Neural cell (in vitro differentiated cells): ENCODE measurements around the gene METTL3. TPM values are rescaled to one million over a fixed set of nuclear protein-coding genes. Genes with fewer than 3 reads are reported as not detected.

Experiments
- H2AFZ ChIP-seq: fragments of 200-600, 300-800 bp; sonication (generic), shearing (Covaris generic); 2 replicates; pipeline ENCODE4 v1.6.0; 2014; ENCODE audit warnings: low read depth, mild to moderate bottlenecking, antibody characterized with exemption, low read length, moderate library complexity
- H3F3A ChIP-seq: fragments of 200-600 bp; shearing (Covaris generic); 2 replicates; pipeline ENCODE4 v1.6.1; 2016; ENCODE audit warnings: mild to moderate bottlenecking, moderate library complexity, mixed read lengths, antibody characterized with exemption, low read length; ENCODE audit not compliant: insufficient read depth, poor library complexity, severe bottlenecking
- H3K27ac ChIP-seq: fragments of 200-600, 300-800 bp; sonication (generic), shearing (Covaris generic); 2 replicates; pipeline ENCODE4 v1.5.1; 2014; ENCODE audit warnings: mild to moderate bottlenecking, low read length, moderate library complexity
- H3K27me3 ChIP-seq: fragments of 300-800, 200-600 bp; sonication (generic), shearing (Covaris generic); 2 replicates; pipeline ENCODE4 v1.6.0; 2014; ENCODE audit warnings: mild to moderate bottlenecking, low read depth, low read length, moderate library complexity; ENCODE audit not compliant: insufficient read depth
- H3K36me3 ChIP-seq: fragments of 300-800, 200-600 bp; sonication (generic), shearing (Covaris generic); 2 replicates; pipeline ENCODE4 v1.5.1; 2014; ENCODE audit warnings: mild to moderate bottlenecking, antibody characterized with exemption, low read length, moderate library complexity; ENCODE audit not compliant: insufficient read depth
- H3K4me2 ChIP-seq: fragments of 300-800, 200-600 bp; sonication (generic), shearing (Covaris generic); 2 replicates; pipeline ENCODE4 v1.6.0; 2014; ENCODE audit warnings: mild to moderate bottlenecking, low read length
- H3K4me3 ChIP-seq: fragments of 300-800, 200-600 bp; sonication (generic), shearing (Covaris generic); 2 replicates; pipeline ENCODE4 v1.5.1; 2014; ENCODE audit warnings: mild to moderate bottlenecking, low read length, moderate library complexity
- H3K79me2 ChIP-seq: fragments of 200-600 bp; shearing (Covaris generic); replicated peaks from 2 replicates; pipeline ENCODE4 v1.6.0; 2014; ENCODE audit warnings: mild to moderate bottlenecking, low read length, moderate library complexity; ENCODE audit not compliant: insufficient read depth
- H3K9ac ChIP-seq: fragments of 300-800, 200-600 bp; sonication (generic), shearing (Covaris generic); 2 replicates; pipeline ENCODE4 v1.6.1; 2016; ENCODE audit warnings: mild to moderate bottlenecking, low read length, mixed read lengths
- H3K9me2 ChIP-seq: fragments of 200-600 bp; shearing (Covaris generic); 2 replicates; pipeline ENCODE4 v1.6.1; 2016; ENCODE audit warnings: mild to moderate bottlenecking, low read length, mixed read lengths; ENCODE audit not compliant: insufficient read depth
- H3K9me3 ChIP-seq: fragments of 200-600, 300-800 bp; sonication (generic), shearing (Covaris generic); 2 replicates; pipeline ENCODE4 v1.6.1; 2016; ENCODE audit warnings: mild to moderate bottlenecking, mixed run types, low read length, moderate library complexity, mixed read lengths
- H4K20me1 ChIP-seq: fragments of 200-600 bp; shearing (Covaris generic); 2 replicates; pipeline ENCODE4 v1.6.1; 2016; ENCODE audit warnings: mild to moderate bottlenecking, mixed run types; ENCODE audit not compliant: insufficient read depth
- EP300 ChIP-seq: fragments of 450-650 bp; conservative IDR thresholded peaks from 2 replicates; pipeline ENCODE4 v1.6.1; 2014; ENCODE audit warnings: antibody characterized with exemption, mild to moderate bottlenecking, moderate library complexity; ENCODE audit not compliant: poor library complexity, severe bottlenecking
- EZH2 ChIP-seq: fragments of 200-600, 300-800 bp; shearing (Covaris generic), sonication (generic); IDR thresholded peaks from 2 replicates; pipeline ENCODE4 v1.6.1; 2014; ENCODE audit warnings: antibody characterized with exemption, low read length, borderline replicate concordance, mild to moderate bottlenecking; ENCODE audit not compliant: insufficient read depth, poor library complexity, severe bottlenecking
- MXI1 ChIP-seq: fragments of 450-650 bp; conservative IDR thresholded peaks from 2 replicates; pipeline ENCODE4 v1.6.1; 2014; ENCODE audit warnings: antibody characterized with exemption, mild to moderate bottlenecking; ENCODE audit not compliant: poor library complexity, severe bottlenecking
- POLR2AphosphoS5 ChIP-seq: IDR thresholded peaks from 2 replicates; pipeline ENCODE4 v1.6.1; 2012
- RAD21 ChIP-seq: fragments of 450-650 bp; conservative IDR thresholded peaks from 2 replicates; pipeline ENCODE4 v1.6.1; 2014; ENCODE audit warnings: antibody characterized with exemption, mild to moderate bottlenecking, moderate library complexity
- SMC3 ChIP-seq: fragments of 450-650 bp; conservative IDR thresholded peaks from 2 replicates; pipeline ENCODE4 v1.6.1; 2014; ENCODE audit warnings: antibody characterized with exemption, mild to moderate bottlenecking, moderate library complexity; ENCODE audit not compliant: poor library complexity
- TAF1 ChIP-seq: IDR thresholded peaks from 2 replicates; pipeline ENCODE4 v1.6.1; 2012; ENCODE audit warnings: low read depth
- polyA plus RNA-seq: library from polyadenylated mRNA; depleted of rRNA; stranded (reverse); fragments of >200 nt; gene quantifications from 2 replicates; pipeline ENCODE4 v1.2.3, GENCODE V29; 2014
- TF ChIP-seq, protein P1 (sequence below): fragments of 450-650 bp; IDR thresholded peaks from 2 replicates; pipeline ENCODE4 v1.5.1; 2014; ENCODE audit warnings: antibody characterized with exemption, mild to moderate bottlenecking, moderate library complexity; ENCODE audit not compliant: poor library complexity, severe bottlenecking
- TF ChIP-seq, protein P2 (sequence below): IDR thresholded peaks from 2 replicates; pipeline ENCODE4 v1.6.1; 2012; ENCODE audit warnings: borderline replicate concordance

METTL3 gene
- polyA plus RNA-seq, 1 donor from 2014 or later: 262 TPM

DNA sequence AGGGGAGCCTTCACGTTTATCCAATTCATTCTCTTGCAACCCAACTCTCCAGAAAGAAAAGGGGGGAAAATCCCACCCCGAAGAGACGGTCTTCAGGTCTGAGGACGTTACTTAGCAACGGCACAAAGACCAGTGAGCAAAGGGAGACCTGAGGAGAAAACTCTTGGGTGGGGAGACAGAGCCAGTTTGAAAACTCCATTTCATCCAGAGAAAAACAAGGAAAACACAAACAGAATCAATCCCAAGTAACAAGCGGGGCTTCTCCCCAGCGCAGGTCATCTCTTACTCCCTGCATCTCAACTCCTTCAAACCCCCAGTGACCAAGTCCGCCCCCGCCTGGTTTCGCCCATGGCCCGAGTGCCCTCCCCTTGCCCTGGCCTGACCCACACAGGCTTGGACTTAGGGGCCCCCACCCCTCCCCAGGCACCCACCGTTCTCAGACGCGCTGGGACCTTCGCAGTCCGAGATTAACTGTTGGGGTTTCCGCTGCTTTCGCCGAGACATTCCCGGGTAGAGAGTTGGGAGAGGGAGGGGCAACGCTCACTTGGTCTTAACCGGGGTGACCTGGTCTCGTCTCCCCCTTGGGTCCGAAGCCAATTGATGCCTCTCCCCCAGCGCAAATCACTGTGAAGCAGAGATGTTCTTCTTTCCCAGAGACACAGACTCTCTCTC, 25.4 kb upstream of the METTL3 start:
- Histone ChIP-seq H3K27ac (no peak overlapping the region), H3K36me3 (no peaks in the 10 kb centered on the region), H3K27me3 (no peaks in the 10 kb centered on the region), H3K9me2 (no peaks in the 10 kb centered on the region), H3K4me2 (peak overlapping the region; percentile 84), H3K9me3 (no peaks in the 10 kb centered on the region), H3K9ac (peak overlapping the region; percentile 62), H3K79me2 (peaks cover 54% of the 10 kb centered on the region), H3F3A (no peaks in the 10 kb centered on the region), H2AFZ (peak overlapping the region; percentile 41), H3K4me3 (peak overlapping the region; percentile 74), H4K20me1 (no peaks in the 10 kb centered on the region)
- TF ChIP-seq TAF1 (no peak), SMC3 (no peak), EP300 (no peak), RAD21 (no peak), POLR2AphosphoS5 (no peak), MXI1 (no peak), EZH2 (no peak)
- TF ChIP-seq, protein P1, sequence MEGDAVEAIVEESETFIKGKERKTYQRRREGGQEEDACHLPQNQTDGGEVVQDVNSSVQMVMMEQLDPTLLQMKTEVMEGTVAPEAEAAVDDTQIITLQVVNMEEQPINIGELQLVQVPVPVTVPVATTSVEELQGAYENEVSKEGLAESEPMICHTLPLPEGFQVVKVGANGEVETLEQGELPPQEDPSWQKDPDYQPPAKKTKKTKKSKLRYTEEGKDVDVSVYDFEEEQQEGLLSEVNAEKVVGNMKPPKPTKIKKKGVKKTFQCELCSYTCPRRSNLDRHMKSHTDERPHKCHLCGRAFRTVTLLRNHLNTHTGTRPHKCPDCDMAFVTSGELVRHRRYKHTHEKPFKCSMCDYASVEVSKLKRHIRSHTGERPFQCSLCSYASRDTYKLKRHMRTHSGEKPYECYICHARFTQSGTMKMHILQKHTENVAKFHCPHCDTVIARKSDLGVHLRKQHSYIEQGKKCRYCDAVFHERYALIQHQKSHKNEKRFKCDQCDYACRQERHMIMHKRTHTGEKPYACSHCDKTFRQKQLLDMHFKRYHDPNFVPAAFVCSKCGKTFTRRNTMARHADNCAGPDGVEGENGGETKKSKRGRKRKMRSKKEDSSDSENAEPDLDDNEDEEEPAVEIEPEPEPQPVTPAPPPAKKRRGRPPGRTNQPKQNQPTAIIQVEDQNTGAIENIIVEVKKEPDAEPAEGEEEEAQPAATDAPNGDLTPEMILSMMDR: no peak
- TF ChIP-seq, protein P2, sequence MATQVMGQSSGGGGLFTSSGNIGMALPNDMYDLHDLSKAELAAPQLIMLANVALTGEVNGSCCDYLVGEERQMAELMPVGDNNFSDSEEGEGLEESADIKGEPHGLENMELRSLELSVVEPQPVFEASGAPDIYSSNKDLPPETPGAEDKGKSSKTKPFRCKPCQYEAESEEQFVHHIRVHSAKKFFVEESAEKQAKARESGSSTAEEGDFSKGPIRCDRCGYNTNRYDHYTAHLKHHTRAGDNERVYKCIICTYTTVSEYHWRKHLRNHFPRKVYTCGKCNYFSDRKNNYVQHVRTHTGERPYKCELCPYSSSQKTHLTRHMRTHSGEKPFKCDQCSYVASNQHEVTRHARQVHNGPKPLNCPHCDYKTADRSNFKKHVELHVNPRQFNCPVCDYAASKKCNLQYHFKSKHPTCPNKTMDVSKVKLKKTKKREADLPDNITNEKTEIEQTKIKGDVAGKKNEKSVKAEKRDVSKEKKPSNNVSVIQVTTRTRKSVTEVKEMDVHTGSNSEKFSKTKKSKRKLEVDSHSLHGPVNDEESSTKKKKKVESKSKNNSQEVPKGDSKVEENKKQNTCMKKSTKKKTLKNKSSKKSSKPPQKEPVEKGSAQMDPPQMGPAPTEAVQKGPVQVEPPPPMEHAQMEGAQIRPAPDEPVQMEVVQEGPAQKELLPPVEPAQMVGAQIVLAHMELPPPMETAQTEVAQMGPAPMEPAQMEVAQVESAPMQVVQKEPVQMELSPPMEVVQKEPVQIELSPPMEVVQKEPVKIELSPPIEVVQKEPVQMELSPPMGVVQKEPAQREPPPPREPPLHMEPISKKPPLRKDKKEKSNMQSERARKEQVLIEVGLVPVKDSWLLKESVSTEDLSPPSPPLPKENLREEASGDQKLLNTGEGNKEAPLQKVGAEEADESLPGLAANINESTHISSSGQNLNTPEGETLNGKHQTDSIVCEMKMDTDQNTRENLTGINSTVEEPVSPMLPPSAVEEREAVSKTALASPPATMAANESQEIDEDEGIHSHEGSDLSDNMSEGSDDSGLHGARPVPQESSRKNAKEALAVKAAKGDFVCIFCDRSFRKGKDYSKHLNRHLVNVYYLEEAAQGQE: no peak

DNA sequence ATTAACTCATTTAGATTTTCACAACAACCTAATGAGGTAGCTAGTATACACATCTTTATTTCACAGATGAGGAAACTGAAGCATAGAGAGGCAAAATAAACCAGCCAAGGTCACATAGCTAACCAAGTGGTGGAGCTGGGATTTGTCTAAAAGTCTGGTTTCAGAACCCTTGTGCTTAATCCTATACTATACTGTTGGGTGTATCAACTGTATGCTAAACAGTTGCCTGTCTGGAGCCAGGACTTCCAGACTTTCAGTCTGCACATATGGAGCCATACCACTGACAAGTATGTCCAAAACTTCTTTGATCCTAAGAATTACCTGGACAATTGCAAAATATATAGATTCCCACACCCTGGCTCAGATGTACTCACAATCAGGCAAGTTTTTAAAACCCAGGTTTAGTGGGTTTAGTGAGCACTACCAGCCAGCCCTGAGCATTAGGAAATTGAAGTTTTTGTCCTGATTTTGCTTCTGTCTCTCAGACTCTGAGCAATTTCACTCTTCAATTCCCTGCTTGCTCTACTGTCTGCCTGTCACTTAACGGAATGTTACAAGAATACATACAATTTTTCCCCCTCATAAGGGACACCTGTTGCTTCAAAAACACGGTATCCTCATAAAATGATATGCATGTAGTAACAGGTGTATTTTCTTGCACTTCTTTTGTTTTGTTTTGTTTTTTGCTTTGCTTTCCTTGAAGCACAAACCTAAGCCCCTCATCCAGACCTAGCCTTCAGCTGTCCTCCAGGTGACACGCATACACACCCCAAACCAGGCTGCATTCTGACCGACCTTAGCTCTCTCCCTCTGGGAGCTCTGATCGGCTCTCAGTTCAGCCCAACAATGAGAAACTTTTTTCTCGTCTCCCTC, 24.6 kb upstream of the METTL3 start:
- H3K9me2 ChIP-seq: no peaks in the 10 kb centered on the region
- H3K9ac ChIP-seq: no peak overlapping the region
- no peak overlapping the region for H3K27ac ChIP-seq
- H3K9me3 ChIP-seq: no peaks in the 10 kb centered on the region
- H3K27me3 ChIP-seq: no peaks in the 10 kb centered on the region
- TF ChIP-seq TAF1 (no peak), MXI1 (no peak), POLR2AphosphoS5 (no peak)
- peak overlapping the region; percentile 74 for H3K4me3 ChIP-seq
- H3F3A ChIP-seq: no peaks in the 10 kb centered on the region
- peak overlapping the region; percentile 84 for H3K4me2 ChIP-seq
- H3K36me3 ChIP-seq: no peaks in the 10 kb centered on the region
- no peaks in the 10 kb centered on the region for H4K20me1 ChIP-seq
- peaks cover 60% of the 10 kb centered on the region for H3K79me2 ChIP-seq
- no peak overlapping the region for H2AFZ ChIP-seq
